Spleen (tissue), 11 donors: ENCODE data around the gene INAVA. TPM values are rescaled to one million over a fixed set of nuclear protein-coding genes. Genes with fewer than 3 reads are reported as not detected.
A peak's percentile ranks its signal among the peaks of the same experiment; 100 is the strongest.

ENCODE experiments used
- DNase-seq: peaks from one replicate; pipeline ENCODE4 v3.0.0-alpha.2; 2020
- H3K27ac ChIP-seq, 8 donors: fragments of 200-600 bp; sonication (generic) in 7 of 8; 1 replicate in 4 of 8; 2 replicates in 4 of 8; pipeline versions ENCODE4 v1.5.0 to v1.8.0; 2016 to 2021; ENCODE audit warnings: inconsistent platforms in 4 of 8, mild to moderate bottlenecking in 4 of 8, moderate library complexity in 1 of 8
- H3K27me3 ChIP-seq, 7 donors: fragments of 200-600 bp; sonication (generic) in 6 of 7; replicated peaks in 1 of 7; 1 replicate in 4 of 7; 2 replicates in 3 of 7; pipeline versions ENCODE4 v1.5.0 to v1.8.0; 2016 to 2021; ENCODE audit warnings: inconsistent platforms in 3 of 7, mild to moderate bottlenecking in 1 of 7
- H3K36me3 ChIP-seq, 6 donors: fragments of 200-600 bp; sonication (generic) in 5 of 6; 1 replicate in 4 of 6; 2 replicates in 2 of 6; pipeline versions ENCODE4 v1.5.0 to v1.8.0; 2016 to 2021; ENCODE audit warnings: inconsistent platforms in 2 of 6
- H3K4me1 ChIP-seq, 6 donors: fragments of 200-600 bp; sonication (generic) in 5 of 6; 1 replicate in 3 of 6; 2 replicates in 3 of 6; pipeline versions ENCODE4 v1.5.0 to v1.8.0; 2016 to 2021; ENCODE audit warnings: inconsistent platforms in 3 of 6
- H3K4me3 ChIP-seq, 8 donors: fragments of 200-600 bp; sonication (generic) in 7 of 8; 1 replicate in 4 of 8; 2 replicates in 4 of 8; pipeline versions ENCODE4 v1.5.0 to v1.8.0; 2016 to 2021; ENCODE audit warnings: inconsistent platforms in 4 of 8, mild to moderate bottlenecking in 4 of 8, moderate library complexity in 2 of 8
- H3K9me3 ChIP-seq, 8 donors: fragments of 200-600 bp; sonication (generic) in 7 of 8; 1 replicate in 4 of 8; 2 replicates in 4 of 8; pipeline versions ENCODE4 v1.5.0 to v1.8.0; 2016 to 2021; ENCODE audit warnings: inconsistent platforms in 4 of 8
- POLR2A ChIP-seq, 3 donors: fragments of 450-650 bp; IDR thresholded peaks; one replicate each; pipeline ENCODE4 v1.5.1; 2017; ENCODE audit warnings: antibody characterized with exemption in 3 of 3, mild to moderate bottlenecking in 1 of 3
- POLR2AphosphoS5 ChIP-seq, 3 donors: sonication (generic); formaldehyde crosslinking; IDR thresholded peaks; one replicate each; pipeline ENCODE4 v1.5.1; 2017; ENCODE audit warnings: antibody characterized with exemption in 3 of 3
- WGBS, 5 donors: extraction: QIAGEN DNeasy Blood & Tissue Kit in 3 of 5; methylation state at CpG; one replicate each; pipeline versions ENCODE4 v1.1.5 to v1.1.7; 2013 to 2018; 5-methylcytosine and 5-hydroxymethylcytosine counted together
- intact Hi-C: fragments of 100-400 bp; cut with DNase I; formaldehyde crosslinking; loops from one replicate; pipeline ENCODE4 v1.15.0; 2023; ENCODE audit warnings: low total_unique reads
- polyA plus RNA-seq, 3 donors: library from polyadenylated mRNA; stranded (reverse); fragments of 200-250 nt; gene quantifications; one replicate each; pipeline ENCODE4 v1.2.1, GENCODE V29; 2013
- total RNA-seq, 7 donors: library from RNA; depleted of rRNA in 3 of 7; stranded (reverse); fragments of >200 nt in 3 of 7; fragmentation: NEBNext Ultra II Directional in 4 of 7; extraction: Animal tissue kit (Norgen Biotek cat#: 25700) in 4 of 7; gene quantifications; one replicate each; pipeline versions ENCODE4 v1.1.0 to v1.2.1, GENCODE V29; 2016 to 2021
- TF ChIP-seq, protein P1 (sequence below), 11 experiments: fragments of 200-600 bp in 7 of 11; fragments of 450-650 bp in 4 of 11; sonication (generic) in 4 of 11; IDR thresholded peaks in 8 of 11; conservative IDR thresholded peaks in 3 of 11; 1 replicate in 7 of 11; 2 replicates in 4 of 11; pipeline versions ENCODE4 v1.4.0 to v1.8.0; 2016 to 2021; ENCODE audit warnings: antibody characterized with exemption in 11 of 11, inconsistent platforms in 4 of 11, mild to moderate bottlenecking in 1 of 11
- donor health status: healthy with polysubstance abuse.
- donor health status: DM: no; HTN: no; CAD: no; lungs with moderate emphysema.
- donor health status: DM: no; HTN: no; CAD: no.
- donor health status: Bipolar disorder and iron deficiency.
- donor health status: healthy.
- donor health status: DM: no; HTN: no; CAD: no.
- donor health status: DM: yes; HTN: yes; CAD: no.

Gene INAVA
- total and polyA plus RNA-seq, 10 donors = 0.32 to 1.4 (median 0.42) TPM; not detected in 3

GRCh38 chr1:200877010-200877409 lies 17.7 kb upstream of the INAVA start:
- no peak overlapping the region for H3K27ac ChIP-seq
- H3K4me3 ChIP-seq = no peak overlapping the region
- intact Hi-C loops = no loop called here
- H3K4me1 ChIP-seq = peaks cover 8 to 23% (median 15%) of the 10 kb centered on the region in 6 donors
- peaks cover 0 to 38% (median 27%) of the 10 kb centered on the region in 7 donors for H3K27me3 ChIP-seq
- no peaks in the 10 kb centered on the region for H3K9me3 ChIP-seq
- no peak for TF ChIP-seq POLR2AphosphoS5 (IDR thresholded peaks at IDR 0.05)
- TF ChIP-seq POLR2A (IDR thresholded peaks at IDR 0.05) = no peak
- TF ChIP-seq, protein P1, sequence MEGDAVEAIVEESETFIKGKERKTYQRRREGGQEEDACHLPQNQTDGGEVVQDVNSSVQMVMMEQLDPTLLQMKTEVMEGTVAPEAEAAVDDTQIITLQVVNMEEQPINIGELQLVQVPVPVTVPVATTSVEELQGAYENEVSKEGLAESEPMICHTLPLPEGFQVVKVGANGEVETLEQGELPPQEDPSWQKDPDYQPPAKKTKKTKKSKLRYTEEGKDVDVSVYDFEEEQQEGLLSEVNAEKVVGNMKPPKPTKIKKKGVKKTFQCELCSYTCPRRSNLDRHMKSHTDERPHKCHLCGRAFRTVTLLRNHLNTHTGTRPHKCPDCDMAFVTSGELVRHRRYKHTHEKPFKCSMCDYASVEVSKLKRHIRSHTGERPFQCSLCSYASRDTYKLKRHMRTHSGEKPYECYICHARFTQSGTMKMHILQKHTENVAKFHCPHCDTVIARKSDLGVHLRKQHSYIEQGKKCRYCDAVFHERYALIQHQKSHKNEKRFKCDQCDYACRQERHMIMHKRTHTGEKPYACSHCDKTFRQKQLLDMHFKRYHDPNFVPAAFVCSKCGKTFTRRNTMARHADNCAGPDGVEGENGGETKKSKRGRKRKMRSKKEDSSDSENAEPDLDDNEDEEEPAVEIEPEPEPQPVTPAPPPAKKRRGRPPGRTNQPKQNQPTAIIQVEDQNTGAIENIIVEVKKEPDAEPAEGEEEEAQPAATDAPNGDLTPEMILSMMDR (IDR thresholded peaks at IDR 0.05 in 8 of 11, conservative IDR thresholded peaks at IDR 0.05 in 3 of 11) = no peak
- no peak for DNase-seq
- H3K36me3 ChIP-seq = no peaks in the 10 kb centered on the region
- 75 to 86% (median 82%) methylated on average over 3 of the region's 3 CpGs for WGBS, 5 donors

DNA sequence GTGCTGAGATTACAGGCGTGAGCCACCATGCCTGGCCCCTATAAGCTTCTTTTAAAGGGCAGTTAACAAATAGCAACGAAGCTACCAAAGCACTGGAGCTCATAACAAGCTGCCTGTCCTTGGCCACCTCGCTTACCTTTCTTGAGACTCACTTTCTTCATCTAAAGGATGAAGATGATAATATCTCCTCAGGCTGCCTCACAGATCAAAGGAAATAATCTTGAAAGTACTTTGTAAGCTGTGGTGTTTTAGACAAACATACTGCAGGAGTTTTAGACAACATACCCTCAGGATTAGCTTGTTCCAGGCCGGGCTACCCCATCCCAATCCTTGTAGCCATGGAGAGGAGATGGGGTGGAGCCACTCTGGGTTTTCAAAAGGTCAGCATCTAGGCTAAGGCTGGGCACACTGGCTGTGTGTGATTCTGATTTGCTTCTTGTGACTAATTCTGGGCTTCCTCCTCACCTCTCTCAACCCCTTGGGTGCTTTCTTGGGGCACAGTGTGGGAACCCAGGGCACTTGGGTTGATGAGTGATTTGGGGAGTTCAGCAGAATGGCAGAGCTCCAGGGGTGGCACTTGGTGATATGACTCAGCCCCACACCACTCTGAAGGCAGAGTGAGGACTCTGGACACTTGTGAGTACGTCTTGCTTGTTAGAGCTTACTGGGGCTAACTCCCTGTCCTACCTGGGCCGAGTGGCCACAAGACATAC lies 16.7 kb upstream of the INAVA start:
- H3K27me3 ChIP-seq = peaks cover 0 to 29% (median 19%) of the 10 kb centered on the region in 7 donors
- no peak for DNase-seq
- no peaks in the 10 kb centered on the region for H3K9me3 ChIP-seq
- H3K36me3 ChIP-seq = no peaks in the 10 kb centered on the region
- H3K4me1 ChIP-seq = peaks cover 8 to 16% (median 11%) of the 10 kb centered on the region in 6 donors
- WGBS, 5 donors = 70 to 78% (median 72%) methylated on average over 6 of the region's 6 CpGs
- H3K4me3 ChIP-seq = no peak overlapping the region
- intact Hi-C loops = no loop called here
- peak overlapping the region in 1 of 8 donors; percentile 48 for H3K27ac ChIP-seq
- TF ChIP-seq, protein P1 (IDR thresholded peaks at IDR 0.05 in 8 of 11, conservative IDR thresholded peaks at IDR 0.05 in 3 of 11) = no peak
- TF ChIP-seq POLR2AphosphoS5 (IDR thresholded peaks at IDR 0.05) (no peak), POLR2A (IDR thresholded peaks at IDR 0.05) (no peak)

- Histone ChIP-seq H3K27me3 (peaks cover 0 to 7% (median 0%) of the 10 kb centered on the region in 7 donors), H3K9me3 (no peaks in the 10 kb centered on the region), H3K27ac (no peak overlapping the region), H3K36me3 (no peaks in the 10 kb centered on the region), H3K4me1 (peaks cover 0 to 4% (median 0%) of the 10 kb centered on the region in 6 donors), H3K4me3 (no peak overlapping the region)
- 45 to 70% (median 48%) methylated on average over 3 of the region's 3 CpGs for WGBS, 5 donors
- no peak for DNase-seq
- intact Hi-C loops = no loop called here
- TF ChIP-seq POLR2A (IDR thresholded peaks at IDR 0.05) (no peak), POLR2AphosphoS5 (IDR thresholded peaks at IDR 0.05) (no peak)
- TF ChIP-seq, protein P1 (IDR thresholded peaks at IDR 0.05 in 8 of 11, conservative IDR thresholded peaks at IDR 0.05 in 3 of 11) = no peak
These were observed 14.5 kb upstream of the INAVA start for GRCh38 chr1:200880212-200880611.

DNA sequence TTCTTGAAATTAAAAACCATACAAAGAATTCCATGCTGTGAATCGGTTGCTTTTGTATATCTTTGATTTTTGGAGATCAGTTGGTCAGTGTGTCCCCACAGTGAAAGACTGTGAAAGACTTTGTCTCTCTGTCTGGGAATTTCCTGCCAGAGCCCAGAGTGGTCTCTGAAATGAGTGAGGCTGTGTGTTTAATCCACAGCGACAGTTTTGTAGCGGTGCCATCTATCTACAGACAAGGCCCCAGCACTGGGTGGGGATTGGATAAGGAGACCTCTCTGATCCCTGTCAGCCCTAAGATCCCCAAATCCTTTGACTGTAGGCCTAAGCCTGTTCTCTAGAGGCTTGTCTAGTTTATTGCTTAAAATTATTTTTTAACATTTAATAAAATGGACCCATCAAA lies 11.6 kb upstream of the INAVA start:
- no peak for DNase-seq
- no peak overlapping the region for H3K27ac ChIP-seq
- WGBS, 5 donors = 76 to 97% (median 92%) methylated on average over 3 of the region's 3 CpGs
- H3K27me3 ChIP-seq = no peaks in the 10 kb centered on the region
- no peaks in the 10 kb centered on the region for H3K9me3 ChIP-seq
- intact Hi-C loops = no loop called here
- H3K4me1 ChIP-seq = peaks cover 3 to 27% (median 13%) of the 10 kb centered on the region in 6 donors
- no peak overlapping the region for H3K4me3 ChIP-seq
- TF ChIP-seq POLR2AphosphoS5 (IDR thresholded peaks at IDR 0.05) = no peak
- TF ChIP-seq, protein P1 (IDR thresholded peaks at IDR 0.05 in 8 of 11, conservative IDR thresholded peaks at IDR 0.05 in 3 of 11) = no peak
- TF ChIP-seq POLR2A (IDR thresholded peaks at IDR 0.05) = no peak
- no peaks in the 10 kb centered on the region for H3K36me3 ChIP-seq
